Immature natural killer cell (primary cell): ENCODE measurements around the gene ARID1B. TPM values are rescaled to one million over a fixed set of nuclear protein-coding genes. Genes with fewer than 3 reads are reported as not detected.
"Not testable (repeated sequence)": the region's sequence is repeated elsewhere in the genome, so short reads cannot be mapped to it uniquely, and the experiment has no call there.

ENCODE experiments used
- DNase-seq, 3 donors: peaks; one replicate each; pipeline ENCODE4 v3.0.0; 2022; ENCODE audit warnings: mixed read lengths in 1 of 3
- H3K27ac Mint-ChIP-seq, 6 donors: one replicate each; pipeline ENCODE4 v1.8.0; 2020; ENCODE audit warnings: mixed read lengths in 6 of 6, mild to moderate bottlenecking in 5 of 6, inconsistent platforms in 4 of 6, moderate library complexity in 3 of 6
- H3K27me3 Mint-ChIP-seq, 3 donors: one replicate each; pipeline ENCODE4 v1.8.0; 2020 to 2021; ENCODE audit warnings: low read depth in 3 of 3, mild to moderate bottlenecking in 3 of 3, mixed read lengths in 3 of 3, moderate library complexity in 3 of 3, inconsistent platforms in 1 of 3
- H3K36me3 Mint-ChIP-seq, 3 donors: one replicate each; pipeline ENCODE4 v1.8.0; 2020; ENCODE audit warnings: mixed read lengths in 3 of 3, inconsistent platforms in 2 of 3, mild to moderate bottlenecking in 2 of 3
- H3K4me1 Mint-ChIP-seq, 2 donors: one replicate each; pipeline ENCODE4 v1.8.0; 2020; ENCODE audit warnings: inconsistent platforms in 2 of 2, mild to moderate bottlenecking in 2 of 2, mixed read lengths in 2 of 2, moderate library complexity in 1 of 2
- H3K4me3 Mint-ChIP-seq, 5 donors: one replicate each; pipeline ENCODE4 v1.8.0; 2020; ENCODE audit warnings: mild to moderate bottlenecking in 5 of 5, mixed read lengths in 5 of 5, inconsistent platforms in 3 of 5, moderate library complexity in 3 of 5
- H3K9me3 Mint-ChIP-seq, 6 donors: one replicate each; pipeline ENCODE4 v1.8.0; 2020; ENCODE audit warnings: mild to moderate bottlenecking in 6 of 6, mixed read lengths in 6 of 6, inconsistent platforms in 4 of 6, moderate library complexity in 3 of 6
- polyA plus RNA-seq, 3 donors: library from polyadenylated mRNA; unstranded; fragments of 300-500 nt; fragmentation: Illumina TruSeq; gene quantifications; one replicate each; pipeline ENCODE4 v1.2.3, GENCODE V29; 2021

The ARID1B gene
- polyA plus RNA-seq, 3 donors from 2014 or later, result 7.6 to 18.1 (median 8.7) TPM

- not testable (repeated sequence) for H3K9me3 Mint-ChIP-seq, H3K36me3 Mint-ChIP-seq, DNase-seq, H3K27me3 Mint-ChIP-seq, H3K4me3 Mint-ChIP-seq
- Mint-ChIP-seq H3K4me1 (peaks cover 81 to 86% of the 10 kb centered on the region in 2 donors), H3K27ac (peak overlapping the region in 2 of 6 donors; percentile 32 to 65)
These were observed 205.7 kb downstream of the ARID1B start for GRCh38 chr6:156982864-156983263.

GRCh38 chr6:156984178-156984738 lies 207.1 kb downstream of the ARID1B start:
- Mint-ChIP-seq H3K27ac (peak overlapping the region; percentile 22 to 80 (median 68)), H3K4me3 (peak overlapping the region; percentile 31 to 81 (median 61))

GRCh38 chr6:156985309-156985708 lies 208.1 kb downstream of the ARID1B start:
- Mint-ChIP-seq H3K4me1 (peaks cover 84 to 91% of the 10 kb centered on the region in 2 donors), H3K4me3 (no peak overlapping the region), H3K36me3 (no peaks in the 10 kb centered on the region), H3K27ac (peak overlapping the region in 2 of 6 donors; percentile 19 to 65), H3K27me3 (peaks cover 0 to 9% (median 0%) of the 10 kb centered on the region in 3 donors), H3K9me3 (no peaks in the 10 kb centered on the region)
- DNase-seq, result no peak

More at GRCh38 chr6:156984178-156984738, 207.1 kb downstream of the ARID1B start:
- peaks cover 0 to 9% (median 0%) of the 10 kb centered on the region in 3 donors for H3K27me3 Mint-ChIP-seq
- DNase-seq, result peak; percentile 18 to 34 (median 31)
- H3K9me3 Mint-ChIP-seq, result no peaks in the 10 kb centered on the region
- peaks cover 81 to 86% of the 10 kb centered on the region in 2 donors for H3K4me1 Mint-ChIP-seq
- no peaks in the 10 kb centered on the region for H3K36me3 Mint-ChIP-seq

GRCh38 chr6:156988276-156989158 lies 211.3 kb downstream of the ARID1B start:
- H3K9me3 Mint-ChIP-seq, result no peaks in the 10 kb centered on the region
- H3K36me3 Mint-ChIP-seq, result no peaks in the 10 kb centered on the region
- peak overlapping the region in 3 of 6 donors; percentile 16 to 44 (median 20) for H3K27ac Mint-ChIP-seq
- no peak for DNase-seq
- H3K27me3 Mint-ChIP-seq, result peaks cover 0 to 7% (median 0%) of the 10 kb centered on the region in 3 donors
- H3K4me3 Mint-ChIP-seq, result no peak overlapping the region
- H3K4me1 Mint-ChIP-seq, result peaks cover 68 to 84% of the 10 kb centered on the region in 2 donors

GRCh38 chr6:156989159-156989806 lies 212.1 kb downstream of the ARID1B start:
- H3K27me3 Mint-ChIP-seq, result peaks cover 0 to 2% (median 0%) of the 10 kb centered on the region in 3 donors
- no peaks in the 10 kb centered on the region for H3K36me3 Mint-ChIP-seq
- peaks cover 64 to 84% of the 10 kb centered on the region in 2 donors for H3K4me1 Mint-ChIP-seq
- DNase-seq, result no peak
- H3K27ac Mint-ChIP-seq, result peak overlapping the region in 3 of 6 donors; percentile 16 to 44 (median 20)
- H3K9me3 Mint-ChIP-seq, result no peaks in the 10 kb centered on the region
- H3K4me3 Mint-ChIP-seq, result no peak overlapping the region

- Mint-ChIP-seq H3K4me3 (no peak overlapping the region), H3K4me1 (peaks cover 45 to 77% of the 10 kb centered on the region in 2 donors), H3K27ac (peak overlapping the region in 3 of 6 donors; percentile 29 to 60 (median 41)), H3K9me3 (no peaks in the 10 kb centered on the region), H3K36me3 (no peaks in the 10 kb centered on the region), H3K27me3 (peaks cover 0 to 2% (median 0%) of the 10 kb centered on the region in 3 donors)
- no peak for DNase-seq
These were observed 215.0 kb downstream of the ARID1B start for GRCh38 chr6:156992020-156992804.

- no peak for DNase-seq
- H3K27ac Mint-ChIP-seq, result no peak overlapping the region
- H3K4me3 Mint-ChIP-seq, result no peak overlapping the region
- peaks cover 0 to 3% (median 0%) of the 10 kb centered on the region in 3 donors for H3K27me3 Mint-ChIP-seq
- H3K36me3 Mint-ChIP-seq, result no peaks in the 10 kb centered on the region
- H3K4me1 Mint-ChIP-seq, result peaks cover 36 to 75% of the 10 kb centered on the region in 2 donors
- H3K9me3 Mint-ChIP-seq, result no peaks in the 10 kb centered on the region
These were observed 216.5 kb downstream of the ARID1B start for GRCh38 chr6:156993713-156994112.

- H3K4me3 Mint-ChIP-seq, result no peak overlapping the region
- no peaks in the 10 kb centered on the region for H3K36me3 Mint-ChIP-seq
- no peaks in the 10 kb centered on the region for H3K9me3 Mint-ChIP-seq
- peaks cover 0 to 3% (median 0%) of the 10 kb centered on the region in 3 donors for H3K27me3 Mint-ChIP-seq
- no peak overlapping the region for H3K27ac Mint-ChIP-seq
- no peak for DNase-seq
- H3K4me1 Mint-ChIP-seq, result peaks cover 30 to 74% of the 10 kb centered on the region in 2 donors
These were observed 217.3 kb downstream of the ARID1B start for GRCh38 chr6:156994215-156995076.

GRCh38 chr6:156995502-156995901 lies 218.3 kb downstream of the ARID1B start:
- H3K36me3 Mint-ChIP-seq, result no peaks in the 10 kb centered on the region
- peaks cover 30 to 76% of the 10 kb centered on the region in 2 donors for H3K4me1 Mint-ChIP-seq

GRCh38 chr6:156996265-156996664 lies 219.1 kb downstream of the ARID1B start:
- DNase-seq, result no peak
- H3K36me3 Mint-ChIP-seq, result no peaks in the 10 kb centered on the region
- H3K9me3 Mint-ChIP-seq, result no peaks in the 10 kb centered on the region
- no peak overlapping the region for H3K4me3 Mint-ChIP-seq
- no peak overlapping the region for H3K27ac Mint-ChIP-seq
- peaks cover 0 to 3% (median 0%) of the 10 kb centered on the region in 3 donors for H3K27me3 Mint-ChIP-seq
- peaks cover 28 to 77% of the 10 kb centered on the region in 2 donors for H3K4me1 Mint-ChIP-seq

More at GRCh38 chr6:156995502-156995901, 218.3 kb downstream of the ARID1B start:
- Mint-ChIP-seq H3K9me3 (no peaks in the 10 kb centered on the region), H3K4me3 (no peak overlapping the region), H3K27ac (no peak overlapping the region), H3K27me3 (peaks cover 0 to 3% (median 0%) of the 10 kb centered on the region in 3 donors)
- no peak for DNase-seq

- Mint-ChIP-seq H3K4me1 (peaks cover 33 to 77% of the 10 kb centered on the region in 2 donors), H3K9me3 (no peaks in the 10 kb centered on the region), H3K27ac (peak overlapping the region in 1 of 6 donors; percentile 49), H3K27me3 (peaks cover 0 to 3% (median 0%) of the 10 kb centered on the region in 3 donors), H3K4me3 (no peak overlapping the region), H3K36me3 (no peaks in the 10 kb centered on the region)
- no peak for DNase-seq
These were observed 221.7 kb downstream of the ARID1B start for GRCh38 chr6:156998794-156999330.

- H3K4me3 Mint-ChIP-seq, result no peak overlapping the region
- H3K4me1 Mint-ChIP-seq, result peaks cover 31 to 76% of the 10 kb centered on the region in 2 donors
- no peaks in the 10 kb centered on the region for H3K36me3 Mint-ChIP-seq
- DNase-seq, result no peak
- no peaks in the 10 kb centered on the region for H3K9me3 Mint-ChIP-seq
- H3K27ac Mint-ChIP-seq, result peak overlapping the region in 2 of 6 donors; percentile 21 to 72
- H3K27me3 Mint-ChIP-seq, result peaks cover 0 to 3% (median 0%) of the 10 kb centered on the region in 3 donors
These were observed 222.6 kb downstream of the ARID1B start for GRCh38 chr6:156999762-157000161.
